ENCODE measurements around the gene MAGI2. TPM values are rescaled to one million over a fixed set of nuclear protein-coding genes. Genes with fewer than 3 reads are reported as not detected.

Gene MAGI2
- total RNA-seq, 1 donor from 2014 or later: 10.7 TPM

DNA sequence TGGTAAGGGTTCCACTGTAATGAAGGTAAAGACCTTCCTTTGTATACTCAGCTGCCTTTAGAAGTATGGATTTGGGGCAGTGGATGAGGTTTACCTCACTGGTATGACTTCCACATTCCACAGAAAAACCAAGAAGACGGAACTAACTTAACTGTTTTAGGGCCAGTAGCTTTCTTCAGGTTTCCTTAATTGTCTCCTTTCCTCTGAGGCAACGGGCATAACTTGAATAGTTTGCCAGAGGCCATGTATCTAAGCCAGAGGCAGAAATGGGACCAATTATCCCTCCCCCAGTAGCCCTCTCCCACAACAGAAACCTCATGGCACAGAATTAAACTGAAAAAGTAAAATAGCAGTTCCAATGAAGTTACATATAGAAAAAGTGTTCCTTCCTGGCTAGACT is 1373.2 kb downstream of the MAGI2 start:
- Mint-ChIP-seq H3K4me3 (ENCODE audit: unreplicated experiment) (no peak overlapping the region), H3K9me3 (ENCODE audit: unreplicated experiment) (no peaks in the 10 kb centered on the region), H3K27me3 (ENCODE audit: unreplicated experiment) (peaks cover 4% of the 10 kb centered on the region), H3K4me1 (ENCODE audit: unreplicated experiment) (peaks cover 6% of the 10 kb centered on the region), H3K27ac (ENCODE audit: unreplicated experiment) (no peak overlapping the region), H3K36me3 (ENCODE audit: unreplicated experiment) (no peaks in the 10 kb centered on the region)
- no peak for DNase-seq (ENCODE audit: extremely low spot score, unreplicated experiment)
- no peak for TF ChIP-seq CTCF (IDR thresholded peaks at IDR 0.05)

GRCh38 chr7:78074713-78075112 is 1378.8 kb downstream of the MAGI2 start:
- no peak overlapping the region for H3K27ac Mint-ChIP-seq (ENCODE audit: unreplicated experiment)
- no peaks in the 10 kb centered on the region for H3K9me3 Mint-ChIP-seq (ENCODE audit: unreplicated experiment)
- no peaks in the 10 kb centered on the region for H3K4me1 Mint-ChIP-seq (ENCODE audit: unreplicated experiment)
- H3K4me3 Mint-ChIP-seq (ENCODE audit: unreplicated experiment): no peak overlapping the region
- H3K36me3 Mint-ChIP-seq (ENCODE audit: unreplicated experiment): no peaks in the 10 kb centered on the region
- TF ChIP-seq CTCF (IDR thresholded peaks at IDR 0.05): no peak
- H3K27me3 Mint-ChIP-seq (ENCODE audit: unreplicated experiment): peaks cover 11% of the 10 kb centered on the region
- no peak for DNase-seq (ENCODE audit: extremely low spot score, unreplicated experiment)

- Mint-ChIP-seq H3K4me1 (ENCODE audit: unreplicated experiment) (no peaks in the 10 kb centered on the region), H3K4me3 (ENCODE audit: unreplicated experiment) (no peak overlapping the region), H3K9me3 (ENCODE audit: unreplicated experiment) (no peaks in the 10 kb centered on the region), H3K36me3 (ENCODE audit: unreplicated experiment) (no peaks in the 10 kb centered on the region), H3K27ac (ENCODE audit: unreplicated experiment) (no peak overlapping the region), H3K27me3 (ENCODE audit: unreplicated experiment) (peaks cover 9% of the 10 kb centered on the region)
- no peak for DNase-seq (ENCODE audit: extremely low spot score, unreplicated experiment)
- no peak for TF ChIP-seq CTCF (IDR thresholded peaks at IDR 0.05)
Observed at GRCh38 chr7:78073609-78074382, 1379.7 kb downstream of the MAGI2 start.

- Mint-ChIP-seq H3K4me1 (ENCODE audit: unreplicated experiment) (no peaks in the 10 kb centered on the region), H3K36me3 (ENCODE audit: unreplicated experiment) (no peaks in the 10 kb centered on the region), H3K4me3 (ENCODE audit: unreplicated experiment) (no peak overlapping the region), H3K27me3 (ENCODE audit: unreplicated experiment) (peaks cover 9% of the 10 kb centered on the region), H3K27ac (ENCODE audit: unreplicated experiment) (no peak overlapping the region), H3K9me3 (ENCODE audit: unreplicated experiment) (no peaks in the 10 kb centered on the region)
- DNase-seq (ENCODE audit: extremely low spot score, unreplicated experiment): no peak
- TF ChIP-seq CTCF (IDR thresholded peaks at IDR 0.05): no peak
Observed at GRCh38 chr7:78072201-78072590, 1381.3 kb downstream of the MAGI2 start.

DNA sequence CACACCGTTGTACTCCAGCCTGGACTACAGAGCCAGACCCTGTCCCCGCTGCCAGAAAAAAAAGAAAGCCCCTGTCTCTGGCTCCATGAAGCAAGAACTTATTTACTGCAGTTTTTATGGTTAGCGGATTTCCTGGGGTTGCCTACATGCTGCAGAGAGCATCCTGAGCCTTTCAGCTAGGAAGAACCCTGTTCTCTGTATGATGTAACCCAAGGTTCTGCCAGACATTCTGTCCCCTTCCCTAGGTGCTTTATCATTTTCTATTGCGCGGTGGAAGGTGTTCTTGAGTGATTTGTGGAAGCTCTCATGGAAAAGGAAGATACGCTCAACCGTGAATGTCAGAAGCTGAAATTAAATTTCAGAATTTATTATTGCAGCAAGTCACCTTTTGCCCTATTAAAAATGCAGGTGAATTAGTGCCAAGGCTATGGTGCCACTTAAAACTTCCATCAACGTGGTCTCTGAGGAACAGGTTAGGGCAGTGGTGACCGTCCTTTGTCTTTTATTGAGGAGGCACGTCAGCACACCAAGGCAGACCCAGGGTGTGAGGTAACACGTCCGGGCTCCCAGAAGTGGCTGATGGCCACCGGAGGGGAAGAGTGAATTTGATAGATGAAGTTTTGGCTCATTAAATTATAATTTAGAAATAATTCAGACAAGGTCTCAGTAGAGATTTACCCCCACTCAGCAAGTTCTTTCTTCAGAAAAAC is 1381.8 kb downstream of the MAGI2 start:
- Mint-ChIP-seq H3K27me3 (ENCODE audit: unreplicated experiment) (peaks cover 9% of the 10 kb centered on the region), H3K36me3 (ENCODE audit: unreplicated experiment) (no peaks in the 10 kb centered on the region), H3K27ac (ENCODE audit: unreplicated experiment) (no peak overlapping the region), H3K4me3 (ENCODE audit: unreplicated experiment) (no peak overlapping the region), H3K9me3 (ENCODE audit: unreplicated experiment) (no peaks in the 10 kb centered on the region), H3K4me1 (ENCODE audit: unreplicated experiment) (no peaks in the 10 kb centered on the region)
- DNase-seq (ENCODE audit: extremely low spot score, unreplicated experiment): no peak
- no peak for TF ChIP-seq CTCF (IDR thresholded peaks at IDR 0.05)

Data from osteocyte (in vitro differentiated cells).